Fibroblast of lung (primary cell): ENCODE results near the gene RIOK3. TPM values are rescaled to one million over a fixed set of nuclear protein-coding genes. Genes with fewer than 3 reads are reported as not detected.

Source experiments
- DNase-seq, 2 donors: peaks; one replicate each; pipeline versions ENCODE4 v3.0.0 to v3.0.0-alpha.2; 2010; ENCODE audit warnings: low read depth in 2 of 2
- H2AFZ ChIP-seq: 2 replicates; pipeline ENCODE4 v1.5.1; 2012; ENCODE audit warnings: low read length, control low read depth, inconsistent platforms
- H3K27ac ChIP-seq: 2 replicates; pipeline ENCODE4 v1.5.1; 2011; ENCODE audit warnings: low read length, control low read depth; ENCODE audit not compliant: insufficient read depth
- H3K27me3 ChIP-seq: 2 replicates; pipeline ENCODE4 v1.5.1; 2011; ENCODE audit warnings: mild to moderate bottlenecking, low read length; ENCODE audit not compliant: control insufficient read depth, insufficient read depth
- H3K36me3 ChIP-seq: 2 replicates; pipeline ENCODE4 v1.5.1; 2011; ENCODE audit warnings: low read length; ENCODE audit not compliant: control insufficient read depth, insufficient read depth
- H3K4me1 ChIP-seq: 2 replicates; pipeline ENCODE4 v1.5.1; 2011; ENCODE audit warnings: low read length; ENCODE audit not compliant: control insufficient read depth, insufficient read depth; ENCODE audit errors: extremely low read depth
- H3K4me2 ChIP-seq: 2 replicates; pipeline ENCODE4 v1.5.1; 2011; ENCODE audit warnings: low read length, control low read depth; ENCODE audit not compliant: insufficient read depth; ENCODE audit errors: extremely low read depth
- H3K4me3 ChIP-seq, 4 experiments: fragments of 200-600 bp in 1 of 4; sonication (generic) in 1 of 4; replicated peaks in 1 of 4; 2 replicates each; pipeline ENCODE4 v1.5.1; 2011 to 2016; ENCODE audit warnings: low read length in 4 of 4, low read depth in 3 of 4, mild to moderate bottlenecking in 3 of 4, control low read depth in 2 of 4, inconsistent platforms in 1 of 4, mixed read lengths in 1 of 4; ENCODE audit not compliant: insufficient read depth in 1 of 4; ENCODE audit errors: control extremely low read depth in 1 of 4
- H3K79me2 ChIP-seq: 2 replicates; pipeline ENCODE4 v1.5.1; 2012; ENCODE audit warnings: mild to moderate bottlenecking, low read length, inconsistent platforms; ENCODE audit not compliant: control insufficient read depth, insufficient read depth
- H3K9ac ChIP-seq: 2 replicates; pipeline ENCODE4 v1.5.1; 2011; ENCODE audit warnings: mild to moderate bottlenecking, low read length, control low read depth; ENCODE audit not compliant: insufficient read depth
- H3K9me3 ChIP-seq: 2 replicates; pipeline ENCODE4 v1.5.1; 2012; ENCODE audit warnings: low read depth, low read length; ENCODE audit not compliant: control insufficient read depth, insufficient read depth
- H4K20me1 ChIP-seq: 2 replicates; pipeline ENCODE4 v1.5.1; 2011; ENCODE audit warnings: low read length; ENCODE audit not compliant: control insufficient read depth, insufficient read depth; ENCODE audit errors: extremely low read depth
- EZH2 ChIP-seq: IDR thresholded peaks from 2 replicates; pipeline ENCODE4 v1.5.1; 2012; ENCODE audit warnings: low read length, control low read depth, mild to moderate bottlenecking; ENCODE audit errors: missing control alignments
- polyA plus RNA-seq, 2 donors: library from polyadenylated mRNA; depleted of rRNA in 1 of 2; stranded (reverse) in 1 of 2; unstranded in 1 of 2; fragments of >200 nt; gene quantifications; 2 replicates each; pipeline ENCODE4 v1.2.1, GENCODE V29; 2011 to 2012; ENCODE audit warnings: missing spikeins in 1 of 2
- total RNA-seq: library from RNA; depleted of rRNA; stranded (reverse); fragments of >200 nt; gene quantifications from 2 replicates; pipeline ENCODE4 v1.2.1, GENCODE V29; 2014
- TF ChIP-seq, protein P1 (sequence below), 2 donors: IDR thresholded peaks in 1 of 2; conservative IDR thresholded peaks in 1 of 2; 1 replicate in 1 of 2; 2 replicates in 1 of 2; pipeline ENCODE4 v1.5.1; 2011 to 2012; ENCODE audit warnings: low read length in 2 of 2, control low read depth in 1 of 2, inconsistent platforms in 1 of 2, low read depth in 1 of 2, mild to moderate bottlenecking in 1 of 2

Gene RIOK3
- total and polyA plus RNA-seq, 2 donors (not counting 1 experiment from before 2014, with no cell fraction given) = 48.4 to 78.8 TPM

DNA sequence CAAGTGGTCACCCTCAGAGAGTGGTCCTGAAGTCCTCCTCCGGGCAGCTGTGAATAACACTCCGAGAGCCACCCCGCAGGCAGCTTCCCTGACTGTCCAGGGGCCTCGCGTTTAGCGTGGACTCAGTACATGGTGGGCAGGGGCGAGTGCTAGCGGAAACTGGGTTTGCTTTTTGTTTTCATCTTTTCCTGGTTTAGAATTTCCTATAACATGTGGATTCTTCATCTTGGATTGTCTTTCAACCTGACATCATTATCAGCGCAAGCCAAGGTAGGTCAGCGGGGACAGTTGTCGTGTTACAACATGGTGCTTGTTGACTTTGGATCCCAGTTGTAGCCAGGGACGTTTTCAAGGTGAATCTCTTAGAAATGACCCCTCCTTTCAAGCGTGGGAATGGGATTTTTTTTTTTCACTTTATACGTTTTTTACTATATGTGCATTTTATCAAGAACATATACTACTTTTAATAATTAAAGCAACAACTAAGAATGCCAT is 71.2 kb downstream of the RIOK3 start:
- no peak overlapping the region for H2AFZ ChIP-seq
- H3K79me2 ChIP-seq = no peaks in the 10 kb centered on the region
- H3K4me3 ChIP-seq = no peak overlapping the region
- no peak overlapping the region for H3K4me2 ChIP-seq
- TF ChIP-seq EZH2 = no peak
- TF ChIP-seq, protein P1, sequence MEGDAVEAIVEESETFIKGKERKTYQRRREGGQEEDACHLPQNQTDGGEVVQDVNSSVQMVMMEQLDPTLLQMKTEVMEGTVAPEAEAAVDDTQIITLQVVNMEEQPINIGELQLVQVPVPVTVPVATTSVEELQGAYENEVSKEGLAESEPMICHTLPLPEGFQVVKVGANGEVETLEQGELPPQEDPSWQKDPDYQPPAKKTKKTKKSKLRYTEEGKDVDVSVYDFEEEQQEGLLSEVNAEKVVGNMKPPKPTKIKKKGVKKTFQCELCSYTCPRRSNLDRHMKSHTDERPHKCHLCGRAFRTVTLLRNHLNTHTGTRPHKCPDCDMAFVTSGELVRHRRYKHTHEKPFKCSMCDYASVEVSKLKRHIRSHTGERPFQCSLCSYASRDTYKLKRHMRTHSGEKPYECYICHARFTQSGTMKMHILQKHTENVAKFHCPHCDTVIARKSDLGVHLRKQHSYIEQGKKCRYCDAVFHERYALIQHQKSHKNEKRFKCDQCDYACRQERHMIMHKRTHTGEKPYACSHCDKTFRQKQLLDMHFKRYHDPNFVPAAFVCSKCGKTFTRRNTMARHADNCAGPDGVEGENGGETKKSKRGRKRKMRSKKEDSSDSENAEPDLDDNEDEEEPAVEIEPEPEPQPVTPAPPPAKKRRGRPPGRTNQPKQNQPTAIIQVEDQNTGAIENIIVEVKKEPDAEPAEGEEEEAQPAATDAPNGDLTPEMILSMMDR (conservative IDR thresholded peaks at IDR 0.05 in 1 of 2, IDR thresholded peaks at IDR 0.05 in 1 of 2; ENCODE audit: low read depth in 1 of 2, low read length in 2 of 2) = no peak
- H4K20me1 ChIP-seq = no peaks in the 10 kb centered on the region
- H3K4me1 ChIP-seq = peaks cover 9% of the 10 kb centered on the region
- H3K9ac ChIP-seq = no peak overlapping the region
- H3K27ac ChIP-seq = no peak overlapping the region
- H3K36me3 ChIP-seq = peaks cover 22% of the 10 kb centered on the region
- DNase-seq = no peak
- no peaks in the 10 kb centered on the region for H3K27me3 ChIP-seq
- no peaks in the 10 kb centered on the region for H3K9me3 ChIP-seq

DNA sequence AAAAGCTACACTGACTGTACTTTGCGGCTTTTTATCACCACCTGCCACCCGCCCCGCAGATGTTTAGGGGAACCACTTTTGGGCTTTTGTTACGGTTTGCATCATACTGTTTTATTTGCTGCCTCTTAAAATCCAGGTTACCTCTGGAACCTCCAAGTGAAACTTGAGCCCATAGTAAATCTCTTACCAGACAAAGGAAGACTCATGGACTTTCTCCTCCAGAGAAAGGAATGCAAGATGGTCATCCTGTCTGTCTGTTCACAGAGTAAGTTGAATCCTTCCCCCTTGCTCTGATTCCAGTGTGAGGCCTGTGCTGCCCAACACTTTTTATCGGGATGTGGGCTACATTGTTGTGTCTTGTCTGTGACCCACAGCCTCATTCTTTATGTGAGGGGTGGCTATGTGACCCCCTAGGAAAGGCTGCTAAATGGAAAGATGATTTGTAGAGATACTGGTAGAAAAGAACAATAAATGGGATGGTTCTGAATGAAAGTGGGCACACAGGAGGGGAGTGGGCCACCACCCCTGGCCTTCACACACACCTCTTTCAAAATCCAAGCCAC is 73.5 kb downstream of the RIOK3 start:
- no peaks in the 10 kb centered on the region for H4K20me1 ChIP-seq
- no peak overlapping the region for H3K9ac ChIP-seq
- no peak overlapping the region for H3K27ac ChIP-seq
- no peak for DNase-seq
- peaks cover 24% of the 10 kb centered on the region for H3K36me3 ChIP-seq
- TF ChIP-seq, protein P1 (conservative IDR thresholded peaks at IDR 0.05 in 1 of 2, IDR thresholded peaks at IDR 0.05 in 1 of 2; ENCODE audit: low read depth in 1 of 2, low read length in 2 of 2) = no peak
- no peak for TF ChIP-seq EZH2
- H3K9me3 ChIP-seq = no peaks in the 10 kb centered on the region
- no peak overlapping the region for H3K4me2 ChIP-seq
- H3K79me2 ChIP-seq = no peaks in the 10 kb centered on the region
- no peaks in the 10 kb centered on the region for H3K27me3 ChIP-seq
- H2AFZ ChIP-seq = no peak overlapping the region
- no peak overlapping the region for H3K4me3 ChIP-seq
- peaks cover 11% of the 10 kb centered on the region for H3K4me1 ChIP-seq

DNA sequence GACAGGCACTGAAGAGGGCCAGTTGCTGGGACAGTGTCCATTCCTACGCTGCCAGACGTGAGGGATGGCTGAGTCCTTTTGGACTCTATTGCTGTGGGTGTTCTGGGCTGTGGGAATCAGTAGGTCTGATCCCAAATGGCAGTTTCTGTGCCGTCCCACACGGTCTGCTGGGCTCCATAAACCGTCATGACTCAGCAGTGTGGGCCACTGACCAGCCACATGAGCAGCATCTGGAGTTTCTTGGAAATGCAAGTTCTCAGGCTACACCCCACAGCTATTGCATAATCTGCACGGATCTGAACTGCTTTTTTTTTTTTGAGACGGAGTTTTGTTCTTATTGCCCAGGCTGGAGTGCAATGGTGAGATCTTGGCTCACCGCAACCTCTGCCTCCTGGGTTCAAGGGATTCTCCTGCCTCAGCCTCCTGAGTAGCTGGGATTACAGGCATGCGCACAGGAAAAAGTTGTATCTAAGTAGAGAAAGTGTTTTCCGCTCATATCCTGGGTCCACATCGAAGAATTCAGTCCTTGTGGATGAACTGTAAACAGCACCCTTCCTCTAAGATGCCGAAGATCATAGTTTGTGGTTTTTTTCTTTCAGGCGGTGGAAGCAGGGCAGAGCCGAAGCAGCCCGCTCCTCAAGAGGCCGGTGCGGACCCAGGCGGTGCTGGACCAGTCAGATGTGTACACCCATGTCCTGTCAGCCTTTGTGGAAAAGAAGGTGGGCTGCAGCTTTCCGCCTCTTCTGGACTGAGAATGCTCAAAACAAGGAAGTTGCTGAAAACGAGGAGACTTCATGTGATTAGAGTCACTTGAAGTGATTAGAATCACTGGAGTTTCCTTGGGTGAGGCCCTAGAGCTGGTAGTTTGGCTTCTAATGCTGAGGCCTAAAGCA is 75.7 kb downstream of the RIOK3 start:
- Histone ChIP-seq H3K27me3 (no peaks in the 10 kb centered on the region), H4K20me1 (no peaks in the 10 kb centered on the region), H3K79me2 (no peaks in the 10 kb centered on the region), H3K4me1 (peaks cover 9% of the 10 kb centered on the region), H2AFZ (no peak overlapping the region), H3K4me2 (no peak overlapping the region), H3K36me3 (peaks cover 23% of the 10 kb centered on the region), H3K4me3 (no peak overlapping the region), H3K9ac (no peak overlapping the region), H3K9me3 (no peaks in the 10 kb centered on the region), H3K27ac (no peak overlapping the region)
- TF ChIP-seq, protein P1 (conservative IDR thresholded peaks at IDR 0.05 in 1 of 2, IDR thresholded peaks at IDR 0.05 in 1 of 2; ENCODE audit: low read depth in 1 of 2, low read length in 2 of 2) = no peak
- no peak for TF ChIP-seq EZH2
- peak; percentile 30 to 38 for DNase-seq
